Activated T-helper 1 cell treated with anti-CD3 and anti-CD28 coated beads, Interleukin-12 subunit alpha, Interleukin-12 subunit beta, Interleukin-2, Interleukin-4 antibody, amounts not matched to agents 30 ng/mL and 10 ng/mL and 1 ng/mL, durations not matched to agents 14 hours and 24 hours and 36 hours (primary cell): ENCODE measurements around the gene DNAAF5. TPM values are rescaled to one million over a fixed set of nuclear protein-coding genes. Genes with fewer than 3 reads are reported as not detected.

ENCODE experiments used
- DNase-seq: peaks from one replicate; pipeline ENCODE4 v3.0.0; 2021; ENCODE audit warnings: low spot score
- H3K27ac Mint-ChIP-seq: one replicate; pipeline ENCODE4 v1.8.0; 2021; ENCODE audit warnings: mild to moderate bottlenecking, mixed read lengths
- H3K27me3 Mint-ChIP-seq: one replicate; pipeline ENCODE4 v1.8.0; 2022; ENCODE audit warnings: mild to moderate bottlenecking, moderate library complexity, mixed read lengths; ENCODE audit not compliant: insufficient read depth
- H3K36me3 Mint-ChIP-seq: one replicate; pipeline ENCODE4 v1.8.0; 2021; ENCODE audit warnings: low read depth, mixed read lengths
- H3K4me1 Mint-ChIP-seq: one replicate; pipeline ENCODE4 v1.8.0; 2021; ENCODE audit warnings: low read depth, mixed read lengths
- H3K4me3 Mint-ChIP-seq: one replicate; pipeline ENCODE4 v1.8.0; 2021; ENCODE audit warnings: mild to moderate bottlenecking, moderate library complexity, mixed read lengths
- H3K9me3 Mint-ChIP-seq: one replicate; pipeline ENCODE4 v1.8.0; 2021; ENCODE audit warnings: mixed read lengths
- intact Hi-C: fragments of 100-400 bp; cut with micrococcal nuclease; formaldehyde crosslinking; loops from one replicate; pipeline ENCODE4 v1.15.1; 2024
- total RNA-seq: library from RNA; stranded (reverse); gene quantifications from 2 replicates; pipeline ENCODE4 v1.2.3, GENCODE V29; 2022

DNAAF5 gene
- total RNA-seq, 1 donor from 2014 or later: 42.7 TPM

DNA sequence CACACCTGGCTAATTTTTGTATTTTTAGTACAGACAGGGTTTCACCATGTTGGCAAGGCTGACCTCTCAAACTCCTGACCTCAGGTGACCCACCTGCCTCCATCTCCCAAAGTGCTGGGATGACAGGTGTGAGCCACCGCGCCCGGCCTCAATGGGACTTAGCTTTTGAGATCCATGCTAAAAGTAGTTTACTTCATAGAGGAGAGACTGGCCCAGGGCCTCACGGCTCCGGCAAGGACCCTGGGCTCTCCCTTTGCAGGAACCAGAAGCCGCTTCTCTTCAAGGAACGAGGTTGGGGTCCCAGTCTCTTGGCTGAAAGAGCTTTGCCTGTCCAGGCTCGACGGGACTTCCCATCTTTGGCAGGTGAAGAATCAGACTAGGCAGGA lies 30.1 kb upstream of the DNAAF5 start:
- no peaks in the 10 kb centered on the region for H3K27me3 Mint-ChIP-seq
- peaks cover 14% of the 10 kb centered on the region for H3K9me3 Mint-ChIP-seq
- intact Hi-C loops: no loop called here
- H3K4me1 Mint-ChIP-seq: no peaks in the 10 kb centered on the region
- H3K4me3 Mint-ChIP-seq: no peak overlapping the region
- no peak for DNase-seq
- no peak overlapping the region for H3K27ac Mint-ChIP-seq
- peaks cover 5% of the 10 kb centered on the region for H3K36me3 Mint-ChIP-seq

GRCh38 chr7:696812-697551 lies 29.5 kb upstream of the DNAAF5 start:
- Mint-ChIP-seq H3K4me1 (no peaks in the 10 kb centered on the region), H3K36me3 (peaks cover 4% of the 10 kb centered on the region), H3K27ac (no peak overlapping the region), H3K4me3 (no peak overlapping the region), H3K27me3 (no peaks in the 10 kb centered on the region), H3K9me3 (peaks cover 15% of the 10 kb centered on the region)
- intact Hi-C loops: no loop called here
- DNase-seq: no peak

- DNase-seq: no peak
- Mint-ChIP-seq H3K27ac (no peak overlapping the region), H3K36me3 (peaks cover 9% of the 10 kb centered on the region), H3K4me1 (no peaks in the 10 kb centered on the region), H3K9me3 (peaks cover 19% of the 10 kb centered on the region), H3K4me3 (no peak overlapping the region), H3K27me3 (no peaks in the 10 kb centered on the region)
- intact Hi-C loops: no loop called here
Observed at GRCh38 chr7:698515-699475, 27.7 kb upstream of the DNAAF5 start.

GRCh38 chr7:699476-700170 lies 26.9 kb upstream of the DNAAF5 start:
- Mint-ChIP-seq H3K27ac (no peak overlapping the region), H3K9me3 (peaks cover 19% of the 10 kb centered on the region), H3K4me1 (no peaks in the 10 kb centered on the region), H3K4me3 (no peak overlapping the region), H3K36me3 (peaks cover 9% of the 10 kb centered on the region), H3K27me3 (no peaks in the 10 kb centered on the region)
- DNase-seq: no peak
- intact Hi-C loops: no loop called here

DNA sequence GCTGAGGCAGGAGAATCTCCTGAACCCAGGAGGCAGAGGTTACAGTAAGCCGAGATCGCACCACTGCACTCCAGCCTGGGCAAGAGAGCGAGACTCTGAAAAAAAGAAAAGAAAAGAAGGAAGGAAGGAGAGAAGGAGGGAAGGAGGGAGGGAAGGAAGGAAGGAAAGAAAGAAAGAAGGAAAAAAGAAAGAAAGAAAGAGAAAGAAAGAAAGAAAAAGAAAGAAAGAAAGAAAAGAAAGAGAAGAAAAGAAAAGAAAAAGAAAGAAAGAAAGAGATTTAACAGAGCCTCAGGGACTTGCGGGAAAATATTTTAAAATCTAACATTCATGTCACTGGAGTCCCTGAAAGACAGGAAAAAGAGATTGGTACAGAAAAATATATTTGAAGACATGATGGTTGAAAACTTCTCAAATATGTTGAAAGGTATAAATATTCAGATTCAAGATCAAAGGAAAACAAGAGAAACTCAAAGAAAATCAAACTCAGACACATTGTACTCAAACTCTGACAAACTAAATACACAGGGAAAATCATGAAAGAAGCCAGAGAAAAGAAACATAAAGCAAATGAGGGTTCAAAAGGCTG lies 25.3 kb upstream of the DNAAF5 start:
- H3K9me3 Mint-ChIP-seq: peaks cover 19% of the 10 kb centered on the region
- no peak for DNase-seq
- no peaks in the 10 kb centered on the region for H3K4me1 Mint-ChIP-seq
- H3K36me3 Mint-ChIP-seq: peaks cover 9% of the 10 kb centered on the region
- intact Hi-C loops: no loop called here
- no peak overlapping the region for H3K4me3 Mint-ChIP-seq
- no peak overlapping the region for H3K27ac Mint-ChIP-seq
- H3K27me3 Mint-ChIP-seq: no peaks in the 10 kb centered on the region

DNA sequence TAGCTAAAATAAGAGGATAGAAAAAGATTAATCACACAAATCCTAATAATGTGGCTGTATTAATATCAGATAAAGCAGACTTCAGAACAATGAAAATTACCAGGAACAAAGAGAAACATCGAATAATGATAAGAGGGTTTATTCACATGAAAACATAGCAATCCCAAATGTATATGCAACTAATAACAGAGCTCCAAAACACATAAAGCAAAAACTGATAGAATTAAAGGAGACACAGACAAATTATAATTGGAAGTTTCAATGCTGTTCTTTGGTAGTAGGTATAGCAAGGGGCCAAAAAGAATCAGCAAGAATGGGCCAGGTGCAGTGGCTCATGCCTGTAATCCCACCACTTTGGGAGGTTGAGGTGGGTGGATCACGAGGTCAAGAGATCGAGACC lies 23.4 kb upstream of the DNAAF5 start:
- Mint-ChIP-seq H3K36me3 (peaks cover 9% of the 10 kb centered on the region), H3K27ac (no peak overlapping the region), H3K4me1 (no peaks in the 10 kb centered on the region), H3K9me3 (peaks cover 19% of the 10 kb centered on the region), H3K4me3 (no peak overlapping the region), H3K27me3 (no peaks in the 10 kb centered on the region)
- intact Hi-C loops: no loop called here
- DNase-seq: no peak

GRCh38 chr7:706721-707120 lies 19.8 kb upstream of the DNAAF5 start:
- Mint-ChIP-seq H3K27ac (no peak overlapping the region), H3K4me1 (no peaks in the 10 kb centered on the region), H3K36me3 (peaks cover 12% of the 10 kb centered on the region), H3K27me3 (no peaks in the 10 kb centered on the region), H3K9me3 (peaks cover 14% of the 10 kb centered on the region), H3K4me3 (no peak overlapping the region)
- intact Hi-C loops: no loop called here
- no peak for DNase-seq

DNA sequence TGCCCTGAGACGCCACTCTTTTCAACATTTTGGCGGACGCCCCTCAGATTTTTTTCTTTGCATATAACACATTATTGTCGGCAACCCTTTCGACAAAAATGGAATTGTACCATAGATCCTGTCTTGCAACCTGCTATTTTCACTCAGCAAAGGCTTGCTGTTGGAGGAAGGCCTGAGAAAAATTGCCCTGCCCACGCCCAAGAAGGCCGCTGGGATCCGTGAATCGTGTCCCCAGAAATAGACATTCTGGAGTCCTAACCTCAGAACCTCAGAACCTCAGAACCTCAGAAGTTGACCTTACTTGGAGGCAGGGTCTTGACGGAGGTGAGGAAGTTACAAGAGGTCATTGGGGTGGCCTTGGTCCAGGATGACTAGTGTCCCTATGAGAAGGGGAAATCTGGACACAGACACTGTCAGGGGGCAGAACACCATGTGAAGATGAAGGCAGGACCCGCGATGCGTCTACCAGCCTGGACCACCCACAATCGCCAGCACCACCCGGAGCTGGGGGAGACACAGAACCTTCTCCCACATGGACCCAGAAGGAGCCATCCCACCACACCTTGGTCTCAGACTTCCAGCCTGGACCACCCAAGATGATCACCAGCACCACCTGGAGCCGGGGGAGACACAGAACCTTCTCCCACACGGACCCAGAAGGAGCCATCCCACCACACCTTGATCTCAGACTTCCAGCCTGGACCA lies 19.1 kb upstream of the DNAAF5 start:
- Mint-ChIP-seq H3K4me3 (no peak overlapping the region), H3K9me3 (peaks cover 9% of the 10 kb centered on the region), H3K4me1 (no peaks in the 10 kb centered on the region), H3K27ac (no peak overlapping the region), H3K27me3 (no peaks in the 10 kb centered on the region), H3K36me3 (peaks cover 9% of the 10 kb centered on the region)
- DNase-seq: no peak
- intact Hi-C loops: no loop called here

- no peak for DNase-seq
- intact Hi-C loops: no loop called here
- Mint-ChIP-seq H3K4me3 (no peak overlapping the region), H3K27ac (no peak overlapping the region), H3K9me3 (no peaks in the 10 kb centered on the region), H3K4me1 (no peaks in the 10 kb centered on the region), H3K27me3 (peaks cover 4% of the 10 kb centered on the region), H3K36me3 (peaks cover 10% of the 10 kb centered on the region)
Observed at GRCh38 chr7:710161-710560, 16.3 kb upstream of the DNAAF5 start.

DNA sequence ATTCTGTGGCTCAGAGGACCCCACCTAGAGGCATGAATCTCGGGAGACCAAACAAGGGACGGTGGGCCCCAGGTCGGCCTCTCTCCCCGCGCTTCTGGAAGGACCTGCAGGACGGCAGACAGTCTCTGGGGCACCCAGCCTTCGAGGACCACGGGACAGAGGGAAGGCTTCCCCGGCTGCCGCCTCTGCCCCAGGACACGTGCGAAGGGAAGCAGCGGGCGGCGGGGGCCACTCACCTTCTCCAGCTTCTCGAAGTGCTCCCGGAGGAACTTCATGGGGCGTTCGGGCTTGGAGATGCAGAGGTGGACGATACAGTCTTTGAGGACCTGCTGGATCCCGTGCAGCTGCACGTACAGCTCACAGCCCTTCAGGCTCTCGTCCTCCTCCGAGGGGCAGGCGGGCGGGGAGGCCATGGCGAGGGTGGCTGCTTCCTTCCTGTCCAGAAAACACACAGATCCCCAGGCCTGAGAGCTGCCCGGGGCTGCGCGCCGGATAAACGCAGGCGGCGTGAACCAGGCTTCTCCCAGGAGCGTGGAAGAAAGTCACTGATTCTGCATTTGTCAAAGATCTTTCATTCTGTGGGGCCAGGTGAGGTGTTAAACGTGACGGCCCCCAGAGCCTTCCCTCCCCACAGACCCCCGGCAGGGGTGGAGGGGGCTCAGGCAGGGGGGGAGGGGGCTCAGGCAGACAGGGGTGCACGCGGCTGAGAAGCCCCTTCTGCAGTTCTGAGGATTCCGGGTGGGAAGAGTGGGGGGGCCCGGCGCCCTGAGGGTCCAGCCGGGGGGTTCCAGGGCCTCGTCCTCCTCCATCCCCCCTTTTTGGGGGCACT lies 15.2 kb upstream of the DNAAF5 start:
- no peak for DNase-seq
- Mint-ChIP-seq H3K9me3 (no peaks in the 10 kb centered on the region), H3K4me3 (peak overlapping the region; percentile 39), H3K27me3 (peaks cover 4% of the 10 kb centered on the region), H3K27ac (no peak overlapping the region), H3K4me1 (peaks cover 2% of the 10 kb centered on the region), H3K36me3 (peaks cover 12% of the 10 kb centered on the region)
- intact Hi-C loops: no loop called here

GRCh38 chr7:711922-712380 lies 14.5 kb upstream of the DNAAF5 start:
- intact Hi-C loops: no loop called here
- no peaks in the 10 kb centered on the region for H3K9me3 Mint-ChIP-seq
- H3K4me1 Mint-ChIP-seq: peaks cover 8% of the 10 kb centered on the region
- DNase-seq: no peak
- H3K4me3 Mint-ChIP-seq: no peak overlapping the region
- H3K27ac Mint-ChIP-seq: no peak overlapping the region
- H3K36me3 Mint-ChIP-seq: peaks cover 12% of the 10 kb centered on the region
- peaks cover 4% of the 10 kb centered on the region for H3K27me3 Mint-ChIP-seq
